ENCODE results near the gene ZNF786. TPM values are rescaled to one million over a fixed set of nuclear protein-coding genes. Genes with fewer than 3 reads are reported as not detected.

The ZNF786 gene
- total RNA-seq, 1 experiment from 2014 or later: 8.5 TPM

DNA sequence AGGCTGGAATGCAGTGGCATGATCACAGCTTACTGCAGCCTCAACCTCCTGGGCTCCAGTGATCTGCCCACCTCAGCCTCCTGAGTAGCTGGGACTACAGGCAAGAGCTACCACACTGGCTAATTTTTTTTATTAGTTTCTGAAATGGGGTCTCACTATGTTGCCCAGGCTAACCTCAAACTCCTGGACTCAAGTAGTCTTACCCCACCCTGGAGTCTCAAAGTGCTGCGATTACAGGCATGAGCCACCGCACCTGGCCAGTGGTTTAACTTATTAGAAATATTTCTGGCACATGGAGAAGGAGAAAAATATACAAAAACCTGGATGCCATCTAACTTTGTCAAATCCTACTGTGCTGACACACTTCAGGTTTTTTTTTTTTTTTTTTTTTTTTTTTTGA is 15.2 kb downstream of the ZNF786 start:
- no peak for TF ChIP-seq EZH2 (IDR thresholded peaks at IDR 0.05)
- TF ChIP-seq, protein P1, sequence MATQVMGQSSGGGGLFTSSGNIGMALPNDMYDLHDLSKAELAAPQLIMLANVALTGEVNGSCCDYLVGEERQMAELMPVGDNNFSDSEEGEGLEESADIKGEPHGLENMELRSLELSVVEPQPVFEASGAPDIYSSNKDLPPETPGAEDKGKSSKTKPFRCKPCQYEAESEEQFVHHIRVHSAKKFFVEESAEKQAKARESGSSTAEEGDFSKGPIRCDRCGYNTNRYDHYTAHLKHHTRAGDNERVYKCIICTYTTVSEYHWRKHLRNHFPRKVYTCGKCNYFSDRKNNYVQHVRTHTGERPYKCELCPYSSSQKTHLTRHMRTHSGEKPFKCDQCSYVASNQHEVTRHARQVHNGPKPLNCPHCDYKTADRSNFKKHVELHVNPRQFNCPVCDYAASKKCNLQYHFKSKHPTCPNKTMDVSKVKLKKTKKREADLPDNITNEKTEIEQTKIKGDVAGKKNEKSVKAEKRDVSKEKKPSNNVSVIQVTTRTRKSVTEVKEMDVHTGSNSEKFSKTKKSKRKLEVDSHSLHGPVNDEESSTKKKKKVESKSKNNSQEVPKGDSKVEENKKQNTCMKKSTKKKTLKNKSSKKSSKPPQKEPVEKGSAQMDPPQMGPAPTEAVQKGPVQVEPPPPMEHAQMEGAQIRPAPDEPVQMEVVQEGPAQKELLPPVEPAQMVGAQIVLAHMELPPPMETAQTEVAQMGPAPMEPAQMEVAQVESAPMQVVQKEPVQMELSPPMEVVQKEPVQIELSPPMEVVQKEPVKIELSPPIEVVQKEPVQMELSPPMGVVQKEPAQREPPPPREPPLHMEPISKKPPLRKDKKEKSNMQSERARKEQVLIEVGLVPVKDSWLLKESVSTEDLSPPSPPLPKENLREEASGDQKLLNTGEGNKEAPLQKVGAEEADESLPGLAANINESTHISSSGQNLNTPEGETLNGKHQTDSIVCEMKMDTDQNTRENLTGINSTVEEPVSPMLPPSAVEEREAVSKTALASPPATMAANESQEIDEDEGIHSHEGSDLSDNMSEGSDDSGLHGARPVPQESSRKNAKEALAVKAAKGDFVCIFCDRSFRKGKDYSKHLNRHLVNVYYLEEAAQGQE (IDR thresholded peaks at IDR 0.05; ENCODE audit: low read depth): no peak
- TF ChIP-seq POLR2AphosphoS5 (IDR thresholded peaks at IDR 0.05; ENCODE audit: low read depth, low read length): no peak
- TF ChIP-seq SIN3A (IDR thresholded peaks at IDR 0.05; ENCODE audit: low read depth): no peak
- no peak for TF ChIP-seq TCF7L2 (IDR thresholded peaks at IDR 0.05; ENCODE audit: borderline replicate concordance, extremely low read depth, insufficient read depth, insufficient read length)
- no peak for TF ChIP-seq ZFX (IDR thresholded peaks at IDR 0.05)
- TF ChIP-seq, protein P2, sequence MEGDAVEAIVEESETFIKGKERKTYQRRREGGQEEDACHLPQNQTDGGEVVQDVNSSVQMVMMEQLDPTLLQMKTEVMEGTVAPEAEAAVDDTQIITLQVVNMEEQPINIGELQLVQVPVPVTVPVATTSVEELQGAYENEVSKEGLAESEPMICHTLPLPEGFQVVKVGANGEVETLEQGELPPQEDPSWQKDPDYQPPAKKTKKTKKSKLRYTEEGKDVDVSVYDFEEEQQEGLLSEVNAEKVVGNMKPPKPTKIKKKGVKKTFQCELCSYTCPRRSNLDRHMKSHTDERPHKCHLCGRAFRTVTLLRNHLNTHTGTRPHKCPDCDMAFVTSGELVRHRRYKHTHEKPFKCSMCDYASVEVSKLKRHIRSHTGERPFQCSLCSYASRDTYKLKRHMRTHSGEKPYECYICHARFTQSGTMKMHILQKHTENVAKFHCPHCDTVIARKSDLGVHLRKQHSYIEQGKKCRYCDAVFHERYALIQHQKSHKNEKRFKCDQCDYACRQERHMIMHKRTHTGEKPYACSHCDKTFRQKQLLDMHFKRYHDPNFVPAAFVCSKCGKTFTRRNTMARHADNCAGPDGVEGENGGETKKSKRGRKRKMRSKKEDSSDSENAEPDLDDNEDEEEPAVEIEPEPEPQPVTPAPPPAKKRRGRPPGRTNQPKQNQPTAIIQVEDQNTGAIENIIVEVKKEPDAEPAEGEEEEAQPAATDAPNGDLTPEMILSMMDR (IDR thresholded peaks at IDR 0.05 in 2 of 3, conservative IDR thresholded peaks at IDR 0.05 in 1 of 3; ENCODE audit: borderline replicate concordance in 1 of 3, insufficient read depth in 1 of 3, low read depth in 2 of 3, low read length in 2 of 3): no peak
- no peak for TF ChIP-seq POLR2A (IDR thresholded peaks at IDR 0.05; ENCODE audit: borderline replicate concordance, extremely low read depth, insufficient read depth, insufficient read length)
- no peak for TF ChIP-seq ELF1 (IDR thresholded peaks at IDR 0.05; ENCODE audit: borderline replicate concordance, low read depth)
- TF ChIP-seq SRF (IDR thresholded peaks at IDR 0.05; ENCODE audit: low read depth): no peak
- TF ChIP-seq EZH2phosphoT487 (IDR thresholded peaks at IDR 0.05; ENCODE audit: borderline replicate concordance): no peak
- no peak for TF ChIP-seq SP1 (IDR thresholded peaks at IDR 0.05; ENCODE audit: low read depth)
- no peak for TF ChIP-seq EGR1 (IDR thresholded peaks at IDR 0.05; ENCODE audit: low read depth)
- TF ChIP-seq, protein P3, sequence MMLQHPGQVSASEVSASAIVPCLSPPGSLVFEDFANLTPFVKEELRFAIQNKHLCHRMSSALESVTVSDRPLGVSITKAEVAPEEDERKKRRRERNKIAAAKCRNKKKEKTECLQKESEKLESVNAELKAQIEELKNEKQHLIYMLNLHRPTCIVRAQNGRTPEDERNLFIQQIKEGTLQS (IDR thresholded peaks at IDR 0.05): no peak
- TF ChIP-seq FOSL1 (IDR thresholded peaks at IDR 0.05; ENCODE audit: low read depth): no peak
- TF ChIP-seq ZNF274 (IDR thresholded peaks at IDR 0.05; ENCODE audit: low read depth, low read length): no peak
- TF ChIP-seq JUND (IDR thresholded peaks at IDR 0.05): no peak
- TF ChIP-seq CEBPB (IDR thresholded peaks at IDR 0.05; ENCODE audit: low read depth): no peak
- TF ChIP-seq, protein P4, sequence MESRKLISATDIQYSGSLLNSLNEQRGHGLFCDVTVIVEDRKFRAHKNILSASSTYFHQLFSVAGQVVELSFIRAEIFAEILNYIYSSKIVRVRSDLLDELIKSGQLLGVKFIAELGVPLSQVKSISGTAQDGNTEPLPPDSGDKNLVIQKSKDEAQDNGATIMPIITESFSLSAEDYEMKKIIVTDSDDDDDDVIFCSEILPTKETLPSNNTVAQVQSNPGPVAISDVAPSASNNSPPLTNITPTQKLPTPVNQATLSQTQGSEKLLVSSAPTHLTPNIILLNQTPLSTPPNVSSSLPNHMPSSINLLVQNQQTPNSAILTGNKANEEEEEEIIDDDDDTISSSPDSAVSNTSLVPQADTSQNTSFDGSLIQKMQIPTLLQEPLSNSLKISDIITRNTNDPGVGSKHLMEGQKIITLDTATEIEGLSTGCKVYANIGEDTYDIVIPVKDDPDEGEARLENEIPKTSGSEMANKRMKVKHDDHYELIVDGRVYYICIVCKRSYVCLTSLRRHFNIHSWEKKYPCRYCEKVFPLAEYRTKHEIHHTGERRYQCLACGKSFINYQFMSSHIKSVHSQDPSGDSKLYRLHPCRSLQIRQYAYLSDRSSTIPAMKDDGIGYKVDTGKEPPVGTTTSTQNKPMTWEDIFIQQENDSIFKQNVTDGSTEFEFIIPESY (IDR thresholded peaks at IDR 0.05; ENCODE audit: extremely low read depth, insufficient replicate concordance, low read length): no peak
- TF ChIP-seq RAD21 (IDR thresholded peaks at IDR 0.05; ENCODE audit: low read depth): no peak
- Histone ChIP-seq H3K4me3 (replicated peaks in 1 of 2; ENCODE audit: low read depth in 1 of 2, low read length in 2 of 2) (no peak overlapping the region), H3K27me3 (ENCODE audit: insufficient read depth, low read length) (no peaks in the 10 kb centered on the region), H2AFZ (ENCODE audit: low read depth, low read length, poor library complexity, severe bottlenecking) (no peak overlapping the region), H3K4me1 (ENCODE audit: control insufficient read depth in 1 of 2, insufficient read depth in 2 of 2, low read length in 2 of 2) (peaks cover 4 to 24% of the 10 kb centered on the region in 2 experiments; a peak in 3 of 4 replicates), H3K4me2 (ENCODE audit: low read length) (no peak overlapping the region), H3K27ac (ENCODE audit: low read depth, low read length) (no peak overlapping the region), H3K36me3 (ENCODE audit: control insufficient read depth in 1 of 2, insufficient read depth in 2 of 2, low read length in 2 of 2) (peaks cover 0 to 24% of the 10 kb centered on the region in 2 experiments; a peak in 2 of 4 replicates), H4K20me1 (ENCODE audit: insufficient read depth) (no peaks in the 10 kb centered on the region), H3K9me2 (ENCODE audit: insufficient read depth) (no peaks in the 10 kb centered on the region), H3K9ac (ENCODE audit: low read length) (no peak overlapping the region), H3K79me2 (ENCODE audit: insufficient read depth, low read length) (peaks cover 34% of the 10 kb centered on the region), H3K9me3 (ENCODE audit: control insufficient read depth in 1 of 2, insufficient read depth in 1 of 2, low read depth in 1 of 2, low read length in 2 of 2) (no peaks in the 10 kb centered on the region)
- no TSS peak for BruUV-seq (replicated peaks)
- ChIA-PET POLR2A (no interaction called here), RAD21 (ENCODE audit: low non-redundant PET in 1 of 2, low total read pairs in 2 of 2, uncharacterized antibody in 2 of 2, unreplicated experiment in 2 of 2) (interaction anchor here in 1 of 2 experiments (0.7 kb wide), 1 partner anchor 9 kb away, joined by 3 read pairs; no protein-coding TSS in a partner anchor), CTCF (interaction anchor here (0.7 to 1.7 kb wide), 2 partner anchors 9 to 17 kb away, joined by 4 to 5 read pairs; no protein-coding TSS in a partner anchor)
- intact Hi-C loops (cut with micrococcal nuclease): no loop called here
- ATAC-seq: no peak
- DNase-seq (ENCODE audit: low read depth, low spot score): no peak

All from HCT116 (cell line).